Bone marrow (tissue), 2 donors: ENCODE results near the gene ZNF215.
"Not testable (repeated sequence)": the region's sequence is repeated elsewhere in the genome, so short reads cannot be mapped to it uniquely, and the experiment has no call there.

ENCODE experiments used
- DNase-seq, 2 donors: peaks; one replicate each; lab custom pipeline; 2025; lab: John Stamatoyannopoulos, UW

The ZNF215 gene

GRCh38 chr11:6941970-6942369 is 15.7 kb downstream of the ZNF215 start:
- no peak for DNase-seq

GRCh38 chr11:6943131-6943530 is 16.9 kb downstream of the ZNF215 start:
- no peak for DNase-seq

GRCh38 chr11:6954248-6954647 is 28.0 kb downstream of the ZNF215 start:
- DNase-seq, result not testable (repeated sequence)

- DNase-seq, result no peak
Observed at GRCh38 chr11:6962141-6962540, 35.9 kb downstream of the ZNF215 start.

- DNase-seq, result no peak
Observed at GRCh38 chr11:6962673-6963072, 36.4 kb downstream of the ZNF215 start.

GRCh38 chr11:6968816-6969215 is 42.6 kb downstream of the ZNF215 start:
- DNase-seq, result no peak

- DNase-seq, result not testable (repeated sequence)
Observed at GRCh38 chr11:6969854-6970253, 43.6 kb downstream of the ZNF215 start.

- DNase-seq, result no peak
Observed at GRCh38 chr11:6979365-6979764, 53.1 kb downstream of the ZNF215 start.

GRCh38 chr11:6986487-6986886 is 60.3 kb downstream of the ZNF215 start:
- DNase-seq, result no peak

GRCh38 chr11:6988506-6988905 is 62.3 kb downstream of the ZNF215 start:
- no peak for DNase-seq

- DNase-seq, result no peak
Observed at GRCh38 chr11:6991227-6991626, 65.0 kb downstream of the ZNF215 start.

- no peak for DNase-seq
Observed at GRCh38 chr11:6992026-6992425, 65.8 kb downstream of the ZNF215 start.

- DNase-seq, result no peak
Observed at GRCh38 chr11:6992457-6993417, 66.5 kb downstream of the ZNF215 start.

- no peak for DNase-seq
Observed at GRCh38 chr11:6995703-6996102, 69.5 kb downstream of the ZNF215 start.

GRCh38 chr11:7004482-7004881 is 78.3 kb downstream of the ZNF215 start:
- DNase-seq, result no peak
